OCI-M2 (cell line): ENCODE data around the gene IL17C.
A peak's percentile ranks its signal among the peaks of the same experiment; 100 is the strongest.
"Not testable (repeated sequence)": the region's sequence is repeated elsewhere in the genome, so short reads cannot be mapped to it uniquely, and the experiment has no call there.

Source experiments
- DNase-seq: peaks from one replicate; lab custom pipeline; 2025; ENCODE audit not compliant: unreplicated experiment; lab: John Stamatoyannopoulos, UW

Gene IL17C

GRCh38 chr16:88657371-88657770 is 19.0 kb downstream of the IL17C start:
- no peak for DNase-seq

- DNase-seq: no peak
Measured at GRCh38 chr16:88658714-88659113, 20.3 kb downstream of the IL17C start.

GRCh38 chr16:88659160-88659559 is 20.8 kb downstream of the IL17C start:
- no peak for DNase-seq

GRCh38 chr16:88661468-88661867 is 23.1 kb downstream of the IL17C start:
- no peak for DNase-seq

GRCh38 chr16:88662222-88662842 is 24.0 kb downstream of the IL17C start:
- no peak for DNase-seq

- peak; percentile 73 for DNase-seq
Measured at GRCh38 chr16:88662843-88663606, 24.7 kb downstream of the IL17C start, which contains the start of gene MVD. Gene MVD (minus strand): TSS chr16:88663091. CDS start chr16:88663080, 11 bp downstream.

GRCh38 chr16:88665148-88665547 is 26.8 kb downstream of the IL17C start:
- no peak for DNase-seq

GRCh38 chr16:88665570-88665969 is 27.2 kb downstream of the IL17C start:
- no peak for DNase-seq

GRCh38 chr16:88667461-88667860 is 29.1 kb downstream of the IL17C start:
- no peak for DNase-seq

GRCh38 chr16:88669493-88669892 is 31.1 kb downstream of the IL17C start:
- DNase-seq: not testable (repeated sequence)

- no peak for DNase-seq
Measured at GRCh38 chr16:88669980-88670379, 31.6 kb downstream of the IL17C start.

- DNase-seq: no peak
Measured at GRCh38 chr16:88671806-88672205, 33.4 kb downstream of the IL17C start.

GRCh38 chr16:88672776-88673175 is 34.4 kb downstream of the IL17C start:
- DNase-seq: no peak

- no peak for DNase-seq
Measured at GRCh38 chr16:88673716-88674379, 35.5 kb downstream of the IL17C start.

- DNase-seq: no peak
Measured at GRCh38 chr16:88676502-88677242, 38.3 kb downstream of the IL17C start.

GRCh38 chr16:88677721-88678120 is 39.3 kb downstream of the IL17C start:
- no peak for DNase-seq

GRCh38 chr16:88678224-88678979 is 40.0 kb downstream of the IL17C start:
- no peak for DNase-seq

GRCh38 chr16:88680554-88681083 is 42.2 kb downstream of the IL17C start:
- DNase-seq: no peak

- DNase-seq: no peak
Measured at GRCh38 chr16:88681084-88681680, 42.8 kb downstream of the IL17C start.
